CD4-positive, alpha-beta memory T cell (primary cell): Measurements from ENCODE around the gene GRID1. TPM values are rescaled to one million over a fixed set of nuclear protein-coding genes. Genes with fewer than 3 reads are reported as not detected.
A peak's percentile ranks its signal among the peaks of the same experiment; 100 is the strongest.

Experiments
- CTCF ChIA-PET: fragments of 350-600 bp; sonication (Branson Sonifier 250); formaldehyde crosslinking; loops from one replicate; lab custom pipeline; 2021; ENCODE audit warnings: inconsistent platforms; ENCODE audit not compliant: partially characterized antibody; lab: Charles Lee
- POLR2A ChIA-PET: fragments of 350-600 bp; sonication (Branson Sonifier 250); formaldehyde crosslinking; loops from one replicate; lab custom pipeline; 2021; ENCODE audit not compliant: partially characterized antibody; lab: Charles Lee
- DNase-seq, 5 donors: peaks; one replicate each; pipeline versions ENCODE4 v3.0.0 to v3.0.0-alpha.2; 2020 to 2022; ENCODE audit warnings: mixed read lengths in 1 of 5
- H3K27ac ChIP-seq: one replicate; pipeline ENCODE4 v1.7.0; 2013; ENCODE audit warnings: low read depth, low read length
- H3K27me3 ChIP-seq: 2 replicates; pipeline ENCODE4 v1.7.0; 2013; ENCODE audit warnings: mild to moderate bottlenecking, low read length, moderate library complexity; ENCODE audit not compliant: insufficient read depth
- H3K36me3 ChIP-seq: 2 replicates; pipeline ENCODE4 v1.7.0; 2013; ENCODE audit warnings: mild to moderate bottlenecking, low read length, moderate library complexity; ENCODE audit not compliant: insufficient read depth
- H3K4me1 ChIP-seq: 2 replicates; pipeline ENCODE4 v1.7.0; 2013; ENCODE audit warnings: mild to moderate bottlenecking, low read length, moderate library complexity; ENCODE audit not compliant: insufficient read depth
- H3K4me3 ChIP-seq, 2 donors: one replicate each; pipeline ENCODE4 v1.7.0; 2013; ENCODE audit warnings: low read length in 2 of 2, mild to moderate bottlenecking in 1 of 2
- H3K9me3 ChIP-seq, 2 donors: one replicate each; pipeline ENCODE4 v1.7.0; 2013; ENCODE audit warnings: low read length in 2 of 2, control low read depth in 1 of 2; ENCODE audit not compliant: control insufficient read depth in 1 of 2
- H3K27ac Mint-ChIP-seq, 7 donors: one replicate each; pipeline ENCODE4 v1.8.0; 2020 to 2021; ENCODE audit warnings: mixed read lengths in 7 of 7, mild to moderate bottlenecking in 6 of 7, inconsistent platforms in 3 of 7, moderate library complexity in 3 of 7
- H3K27me3 Mint-ChIP-seq, 2 donors: one replicate each; pipeline ENCODE4 v1.8.0; 2020 to 2021; ENCODE audit warnings: mixed read lengths in 2 of 2
- H3K36me3 Mint-ChIP-seq, 2 donors: one replicate each; pipeline ENCODE4 v1.8.0; 2020 to 2021; ENCODE audit warnings: mixed read lengths in 2 of 2, inconsistent platforms in 1 of 2, mild to moderate bottlenecking in 1 of 2
- H3K4me1 Mint-ChIP-seq, 4 donors: one replicate each; pipeline ENCODE4 v1.8.0; 2020 to 2021; ENCODE audit warnings: mixed read lengths in 4 of 4, mild to moderate bottlenecking in 1 of 4
- H3K4me3 Mint-ChIP-seq, 8 donors: one replicate each; pipeline ENCODE4 v1.8.0; 2020 to 2021; ENCODE audit warnings: mixed read lengths in 8 of 8, mild to moderate bottlenecking in 7 of 8, moderate library complexity in 6 of 8, inconsistent platforms in 3 of 8
- H3K9me3 Mint-ChIP-seq, 8 donors: one replicate each; pipeline ENCODE4 v1.8.0; 2020 to 2021; ENCODE audit warnings: mixed read lengths in 8 of 8, mild to moderate bottlenecking in 5 of 8, inconsistent platforms in 3 of 8, moderate library complexity in 1 of 8
- intact Hi-C: fragments of 100-400 bp; cut with micrococcal nuclease; formaldehyde crosslinking; loops from one replicate; pipeline ENCODE4 v1.15.1; 2023
- polyA plus RNA-seq, 2 donors: library from polyadenylated mRNA; unstranded; fragments of 300-500 nt; fragmentation: Illumina TruSeq; gene quantifications; one replicate each; pipeline ENCODE4 v1.2.3, GENCODE V29; 2021
- total RNA-seq, 2 experiments: library from RNA; stranded (reverse); gene quantifications; one replicate each; pipeline ENCODE4 v1.2.3, GENCODE V29; 2021

The GRID1 gene
- total and polyA plus RNA-seq, 4 experiments from 2014 or later, result not detected

DNA sequence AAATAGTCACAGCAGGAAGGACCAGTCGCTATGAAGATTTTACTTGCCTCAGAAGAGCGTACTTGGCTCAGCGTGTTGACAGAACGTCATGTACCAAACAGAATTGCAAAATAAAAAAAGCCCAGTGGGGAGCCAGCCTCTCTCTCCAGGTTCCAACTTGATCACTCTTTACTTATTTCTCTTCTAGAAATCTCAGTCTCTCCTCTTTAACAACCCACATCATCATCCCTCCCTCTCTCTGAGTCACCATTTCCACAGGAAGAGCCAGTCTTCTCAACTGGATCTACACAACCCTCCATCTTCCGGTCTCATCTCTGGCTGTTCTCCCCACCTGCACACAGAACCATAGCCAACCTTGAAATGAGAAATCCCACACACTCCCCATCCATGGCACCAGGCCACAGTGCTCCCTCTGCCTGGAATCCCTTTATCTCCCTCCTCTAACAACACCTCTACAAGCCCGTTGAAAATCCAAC is 718.3 kb downstream of the GRID1 start:
- Histone ChIP-seq H3K9me3 (no peaks in the 10 kb centered on the region), H3K27ac (no peak overlapping the region), H3K36me3 (no peaks in the 10 kb centered on the region), H3K4me1 (no peaks in the 10 kb centered on the region), H3K4me3 (no peak overlapping the region), H3K27me3 (no peaks in the 10 kb centered on the region)
- POLR2A ChIA-PET, result no interaction called here
- CTCF ChIA-PET, result no interaction called here
- Mint-ChIP-seq H3K27ac (peak overlapping the region in 1 of 7 donors; percentile 44), H3K36me3 (peaks cover 0 to 4% of the 10 kb centered on the region in 2 donors), H3K9me3 (peaks cover 0 to 2% (median 0%) of the 10 kb centered on the region in 8 donors), H3K4me3 (no peak overlapping the region), H3K27me3 (no peaks in the 10 kb centered on the region), H3K4me1 (peaks cover 0 to 2% (median under 1%) of the 10 kb centered on the region in 4 donors)
- no peak for DNase-seq
- intact Hi-C loops, result no loop called here

GRCh38 chr10:85647741-85648140 is 718.9 kb downstream of the GRID1 start:
- H3K9me3 Mint-ChIP-seq, result peaks cover 0 to 2% (median 0%) of the 10 kb centered on the region in 8 donors
- DNase-seq, result no peak
- H3K36me3 Mint-ChIP-seq, result peaks cover 0 to 4% of the 10 kb centered on the region in 2 donors
- intact Hi-C loops, result no loop called here
- H3K27me3 ChIP-seq, result no peaks in the 10 kb centered on the region
- CTCF ChIA-PET, result no interaction called here
- H3K9me3 ChIP-seq, result no peaks in the 10 kb centered on the region
- no peak overlapping the region for H3K4me3 Mint-ChIP-seq
- H3K36me3 ChIP-seq, result no peaks in the 10 kb centered on the region
- no peaks in the 10 kb centered on the region for H3K4me1 ChIP-seq
- no peak overlapping the region for H3K4me3 ChIP-seq
- H3K4me1 Mint-ChIP-seq, result peaks cover 0 to 2% (median under 1%) of the 10 kb centered on the region in 4 donors
- no peak overlapping the region for H3K27ac Mint-ChIP-seq
- POLR2A ChIA-PET, result no interaction called here
- H3K27me3 Mint-ChIP-seq, result no peaks in the 10 kb centered on the region
- H3K27ac ChIP-seq, result no peak overlapping the region

DNA sequence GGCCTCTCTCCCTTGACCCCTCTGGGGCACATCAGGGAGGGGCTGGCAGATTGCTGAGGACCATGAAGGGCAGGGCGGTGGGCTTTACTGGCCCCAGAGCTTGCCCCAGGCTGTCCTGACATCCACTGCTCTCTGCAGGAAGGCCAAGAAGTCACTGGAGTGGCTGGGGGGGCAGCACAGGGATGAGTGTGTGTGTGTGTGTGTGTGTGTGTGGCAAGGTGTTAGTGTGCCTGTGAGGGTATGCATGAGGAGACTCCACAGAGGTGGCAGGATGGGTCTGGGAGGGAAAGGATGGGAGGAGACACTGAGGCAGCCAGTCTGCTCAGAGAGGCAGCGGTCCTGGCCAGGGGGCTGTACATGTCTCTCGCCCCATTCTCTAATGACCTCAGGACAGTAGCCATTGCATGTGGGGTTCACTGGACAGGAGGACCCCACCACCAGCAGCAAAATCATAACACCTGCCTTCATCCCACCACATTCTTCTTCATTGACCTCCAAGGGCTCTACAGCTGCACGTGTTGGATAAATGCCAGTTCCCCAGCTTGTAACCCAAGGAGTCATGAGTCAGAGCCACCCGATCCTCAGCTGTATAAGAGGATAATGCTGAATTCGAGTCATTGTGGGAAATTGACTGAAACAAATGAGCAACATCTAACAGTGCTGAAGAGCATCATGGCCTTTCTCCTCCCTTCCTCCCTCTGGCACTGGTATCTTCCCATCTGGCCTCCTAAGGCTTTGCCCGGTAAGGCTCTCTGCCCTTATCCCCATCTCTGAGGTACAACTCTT is 720.5 kb downstream of the GRID1 start:
- ChIA-PET POLR2A (no interaction called here), CTCF (no interaction called here)
- Histone ChIP-seq H3K36me3 (no peaks in the 10 kb centered on the region), H3K4me1 (no peaks in the 10 kb centered on the region), H3K9me3 (no peaks in the 10 kb centered on the region), H3K27me3 (no peaks in the 10 kb centered on the region), H3K27ac (no peak overlapping the region), H3K4me3 (no peak overlapping the region)
- H3K27ac Mint-ChIP-seq, result no peak overlapping the region
- H3K4me1 Mint-ChIP-seq, result peaks cover 0 to 4% (median under 1%) of the 10 kb centered on the region in 4 donors
- DNase-seq, result no peak
- peaks cover 0 to 4% of the 10 kb centered on the region in 2 donors for H3K36me3 Mint-ChIP-seq
- peaks cover 0 to 2% (median 0%) of the 10 kb centered on the region in 8 donors for H3K9me3 Mint-ChIP-seq
- intact Hi-C loops, result no loop called here
- no peaks in the 10 kb centered on the region for H3K27me3 Mint-ChIP-seq
- H3K4me3 Mint-ChIP-seq, result no peak overlapping the region

- Histone ChIP-seq H3K27me3 (no peaks in the 10 kb centered on the region), H3K9me3 (no peaks in the 10 kb centered on the region), H3K4me3 (no peak overlapping the region), H3K27ac (no peak overlapping the region), H3K36me3 (no peaks in the 10 kb centered on the region), H3K4me1 (no peaks in the 10 kb centered on the region)
- intact Hi-C loops, result no loop called here
- ChIA-PET CTCF (interaction anchor here (0.8 to 1.0 kb wide), 2 partner anchors 9 to 30 kb away, joined by 3 to 5 read pairs; no protein-coding TSS in a partner anchor), POLR2A (no interaction called here)
- Mint-ChIP-seq H3K27me3 (no peaks in the 10 kb centered on the region), H3K36me3 (peaks cover 0 to 4% of the 10 kb centered on the region in 2 donors), H3K27ac (no peak overlapping the region), H3K4me3 (no peak overlapping the region), H3K9me3 (peaks cover 0 to 2% (median 0%) of the 10 kb centered on the region in 8 donors), H3K4me1 (peaks cover 0 to 4% (median under 1%) of the 10 kb centered on the region in 4 donors)
- no peak for DNase-seq
These were observed 721.5 kb downstream of the GRID1 start for GRCh38 chr10:85645053-85645452.

DNA sequence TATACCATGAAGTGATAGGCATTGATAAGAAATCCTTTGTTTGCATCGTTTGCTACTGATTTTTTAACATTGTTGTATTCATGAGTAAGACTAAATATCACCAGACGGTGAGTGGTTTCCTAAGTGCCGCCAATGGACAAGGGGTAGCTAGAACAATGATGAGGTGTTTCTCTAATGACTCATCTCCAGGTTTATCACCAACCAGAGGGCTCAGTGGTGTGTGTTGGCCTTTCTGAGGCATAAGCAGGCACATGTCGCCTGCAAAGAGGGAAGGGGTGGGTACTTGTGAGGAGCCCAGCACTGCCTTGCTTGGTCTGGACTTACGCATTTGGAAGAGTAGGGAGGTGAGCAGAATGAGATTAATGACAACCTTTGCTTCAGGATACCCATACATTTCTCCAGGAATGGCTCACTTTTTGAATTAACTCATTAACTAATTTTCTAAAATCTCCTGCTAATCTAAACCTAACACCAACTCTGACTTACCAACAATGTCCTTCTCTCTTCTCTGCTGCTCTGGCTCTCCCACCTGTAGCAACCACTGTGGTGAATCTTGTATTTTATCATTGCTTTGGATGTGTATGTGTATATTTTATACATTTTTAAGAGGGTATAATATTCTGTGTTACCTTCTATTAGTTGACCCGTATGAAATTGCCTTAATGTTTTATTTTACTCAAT is 722.6 kb downstream of the GRID1 start:
- POLR2A ChIA-PET, result no interaction called here
- H3K9me3 Mint-ChIP-seq, result peaks cover 0 to 2% (median 0%) of the 10 kb centered on the region in 8 donors
- Histone ChIP-seq H3K9me3 (no peaks in the 10 kb centered on the region), H3K36me3 (no peaks in the 10 kb centered on the region), H3K4me1 (no peaks in the 10 kb centered on the region), H3K27me3 (no peaks in the 10 kb centered on the region), H3K27ac (no peak overlapping the region), H3K4me3 (no peak overlapping the region)
- H3K36me3 Mint-ChIP-seq, result peaks cover 0 to 4% of the 10 kb centered on the region in 2 donors
- no peak for DNase-seq
- no peaks in the 10 kb centered on the region for H3K27me3 Mint-ChIP-seq
- CTCF ChIA-PET, result no interaction called here
- no peak overlapping the region for H3K27ac Mint-ChIP-seq
- intact Hi-C loops, result no loop called here
- peaks cover 0 to 4% (median under 1%) of the 10 kb centered on the region in 4 donors for H3K4me1 Mint-ChIP-seq
- no peak overlapping the region for H3K4me3 Mint-ChIP-seq

GRCh38 chr10:85643171-85643844 is 723.3 kb downstream of the GRID1 start:
- H3K9me3 ChIP-seq, result no peaks in the 10 kb centered on the region
- no peaks in the 10 kb centered on the region for H3K36me3 ChIP-seq
- ChIA-PET POLR2A (no interaction called here), CTCF (no interaction called here)
- H3K4me3 ChIP-seq, result no peak overlapping the region
- H3K9me3 Mint-ChIP-seq, result peaks cover 0 to 2% (median 0%) of the 10 kb centered on the region in 8 donors
- no peak overlapping the region for H3K4me3 Mint-ChIP-seq
- no peaks in the 10 kb centered on the region for H3K27me3 ChIP-seq
- intact Hi-C loops, result no loop called here
- no peaks in the 10 kb centered on the region for H3K4me1 ChIP-seq
- H3K4me1 Mint-ChIP-seq, result peaks cover 0 to 1% (median 0%) of the 10 kb centered on the region in 4 donors
- peaks cover 0 to under 1% of the 10 kb centered on the region in 2 donors for H3K36me3 Mint-ChIP-seq
- H3K27me3 Mint-ChIP-seq, result no peaks in the 10 kb centered on the region
- no peak for DNase-seq
- H3K27ac Mint-ChIP-seq, result no peak overlapping the region
- no peak overlapping the region for H3K27ac ChIP-seq
